H9 (cell line): Measurements from ENCODE around the gene CETN1. TPM values are rescaled to one million over a fixed set of nuclear protein-coding genes. Genes with fewer than 3 reads are reported as not detected.

Experiments used
- DNase-seq: peaks from one replicate; pipeline ENCODE4 v3.0.0-alpha.2; 2017
- H2AFZ ChIP-seq: one replicate; pipeline ENCODE4 v1.6.1; 2013; ENCODE audit warnings: mild to moderate bottlenecking, low read length, control low read depth, moderate library complexity
- H2AK5ac ChIP-seq: 2 replicates; pipeline ENCODE4 v1.6.1; 2013; ENCODE audit warnings: low read length, control low read depth, mixed read lengths; ENCODE audit not compliant: insufficient read length
- H2BK120ac ChIP-seq: one replicate; pipeline ENCODE4 v1.6.1; 2013; ENCODE audit warnings: low read depth, mild to moderate bottlenecking, low read length, control low read depth, inconsistent platforms; ENCODE audit not compliant: poor library complexity, severe bottlenecking
- H2BK12ac ChIP-seq: 2 replicates; pipeline ENCODE4 v1.6.1; 2013; ENCODE audit warnings: low read length, control low read depth, mixed read lengths, low read depth; ENCODE audit not compliant: insufficient read length
- H2BK15ac ChIP-seq: 2 replicates; pipeline ENCODE4 v1.6.1; 2013; ENCODE audit warnings: low read depth, low read length, control low read depth
- H2BK20ac ChIP-seq: one replicate; pipeline ENCODE4 v1.6.1; 2013; ENCODE audit warnings: low read depth, mild to moderate bottlenecking, low read length, control low read depth, inconsistent platforms; ENCODE audit not compliant: poor library complexity, severe bottlenecking
- H2BK5ac ChIP-seq: 2 replicates; pipeline ENCODE4 v1.6.1; 2013; ENCODE audit warnings: low read length, control low read depth, mixed read lengths; ENCODE audit not compliant: insufficient read length
- H3K14ac ChIP-seq: 2 replicates; pipeline ENCODE4 v1.6.1; 2013; ENCODE audit warnings: low read length, control low read depth; ENCODE audit not compliant: insufficient read depth
- H3K18ac ChIP-seq: 2 replicates; pipeline ENCODE4 v1.6.1; 2013; ENCODE audit warnings: low read depth, mild to moderate bottlenecking, mixed read lengths, low read length, control low read depth; ENCODE audit not compliant: insufficient read length
- H3K23ac ChIP-seq: 2 replicates; pipeline ENCODE4 v1.6.1; 2013; ENCODE audit warnings: low read length, control low read depth, mixed read lengths, low read depth; ENCODE audit not compliant: insufficient read length
- H3K23me2 ChIP-seq: 2 replicates; pipeline ENCODE4 v1.6.1; 2013; ENCODE audit warnings: low read depth, mild to moderate bottlenecking, mixed read lengths, low read length, control low read depth; ENCODE audit not compliant: insufficient read length, poor library complexity, severe bottlenecking
- H3K27ac ChIP-seq: 2 replicates; pipeline ENCODE4 v1.5.1; 2013; ENCODE audit warnings: low read length, control low read depth, mixed read lengths, low read depth; ENCODE audit not compliant: insufficient read length
- H3K27me3 ChIP-seq: 2 replicates; pipeline ENCODE4 v1.6.1; 2013; ENCODE audit warnings: low read length, control low read depth, inconsistent platforms; ENCODE audit not compliant: insufficient read depth
- H3K4ac ChIP-seq: 2 replicates; pipeline ENCODE4 v1.6.1; 2013; ENCODE audit warnings: low read depth, mild to moderate bottlenecking, control low read depth, inconsistent platforms, low read length, moderate library complexity
- H3K4me1 ChIP-seq: 2 replicates; pipeline ENCODE4 v1.6.1; 2013; ENCODE audit warnings: low read length, control low read depth, inconsistent platforms; ENCODE audit not compliant: insufficient read depth
- H3K4me2 ChIP-seq: 2 replicates; pipeline ENCODE4 v1.6.1; 2013; ENCODE audit warnings: low read length, control low read depth, mixed read lengths; ENCODE audit not compliant: insufficient read length, insufficient read depth
- H3K56ac ChIP-seq: 2 replicates; pipeline ENCODE4 v1.6.1; 2013; ENCODE audit warnings: low read depth, mild to moderate bottlenecking, mixed read lengths, low read length, control low read depth; ENCODE audit not compliant: insufficient read length
- H3K79me1 ChIP-seq: 2 replicates; pipeline ENCODE4 v1.6.1; 2013; ENCODE audit warnings: low read depth, mild to moderate bottlenecking, moderate library complexity, low read length, control low read depth, inconsistent platforms; ENCODE audit not compliant: insufficient read depth, poor library complexity, severe bottlenecking
- H3K79me2 ChIP-seq: 2 replicates; pipeline ENCODE4 v1.6.1; 2013; ENCODE audit warnings: low read length, control low read depth, inconsistent platforms; ENCODE audit not compliant: insufficient read depth
- H3K9ac ChIP-seq: 2 replicates; pipeline ENCODE4 v1.6.1; 2013; ENCODE audit warnings: low read length, control low read depth, mixed read lengths; ENCODE audit not compliant: insufficient read length; ENCODE audit errors: extremely low read depth
- H3K9me3 ChIP-seq: one replicate; pipeline ENCODE4 v1.6.1; 2013; ENCODE audit warnings: low read depth, low read length, inconsistent platforms; ENCODE audit not compliant: control insufficient read depth
- H3T11ph ChIP-seq: one replicate; pipeline ENCODE4 v1.6.1; 2013; ENCODE audit warnings: mild to moderate bottlenecking, low read length, control low read depth, inconsistent platforms
- H4K20me1 ChIP-seq: one replicate; pipeline ENCODE4 v1.6.1; 2013; ENCODE audit not compliant: control insufficient read depth, insufficient read length, insufficient read depth
- H4K5ac ChIP-seq: 2 replicates; pipeline ENCODE4 v1.6.1; 2013; ENCODE audit warnings: low read depth, mild to moderate bottlenecking, mixed read lengths, low read length, control low read depth; ENCODE audit not compliant: insufficient read length
- H4K8ac ChIP-seq: replicated peaks from 2 replicates; pipeline ENCODE4 v1.6.1; 2013; ENCODE audit warnings: low read length, control low read depth, mixed read lengths, low read depth; ENCODE audit not compliant: insufficient read length
- H4K91ac ChIP-seq: 2 replicates; pipeline ENCODE4 v1.6.1; 2013; ENCODE audit warnings: low read depth, mild to moderate bottlenecking, moderate library complexity, mixed read lengths, low read length, control low read depth; ENCODE audit not compliant: insufficient read length
- H3K27ac Mint-ChIP-seq, 3 experiments: 2 replicates in 2 of 3; 3 replicates in 1 of 3; pipeline ENCODE4 v1.8.0; 2020 to 2021; ENCODE audit warnings: mixed read lengths in 3 of 3, mild to moderate bottlenecking in 1 of 3, moderate library complexity in 1 of 3
- H3K27me3 Mint-ChIP-seq: 2 replicates; pipeline ENCODE4 v1.8.0; 2021; ENCODE audit warnings: low read depth, mild to moderate bottlenecking, moderate library complexity, mixed read lengths
- H3K36me3 Mint-ChIP-seq, 3 experiments: 2 replicates in 2 of 3; 3 replicates in 1 of 3; pipeline ENCODE4 v1.8.0; 2020 to 2021; ENCODE audit warnings: low read depth in 3 of 3, mixed read lengths in 3 of 3; ENCODE audit not compliant: insufficient read depth in 1 of 3
- H3K4me1 Mint-ChIP-seq, 2 experiments: 2 replicates each; pipeline ENCODE4 v1.8.0; 2020; ENCODE audit warnings: mixed read lengths in 2 of 2
- H3K4me3 Mint-ChIP-seq, 2 experiments: 2 replicates in 1 of 2; 3 replicates in 1 of 2; pipeline ENCODE4 v1.8.0; 2020 to 2021; ENCODE audit warnings: mild to moderate bottlenecking in 2 of 2, mixed read lengths in 2 of 2, moderate library complexity in 1 of 2
- H3K9me3 Mint-ChIP-seq, 2 experiments: 2 replicates in 1 of 2; 3 replicates in 1 of 2; pipeline ENCODE4 v1.8.0; 2020; ENCODE audit warnings: mild to moderate bottlenecking in 2 of 2, mixed read lengths in 2 of 2, moderate library complexity in 1 of 2
- WGBS: extraction: QIAGEN DNeasy Blood & Tissue Kit; methylation state at CpG from one replicate; pipeline ENCODE4 v1.1.7; 2013; ENCODE audit warnings: missing lambda C conversion rate, low lambda C conversion rate, mixed read lengths; ENCODE audit not compliant: insufficient read length; ENCODE audit errors: extremely low coverage; 5-methylcytosine and 5-hydroxymethylcytosine counted together
- total RNA-seq: library from RNA; stranded (reverse); gene quantifications from 2 replicates; pipeline ENCODE4 v1.2.1, GENCODE V29; 2021
- TF ChIP-seq, protein P1 (sequence below): fragments of 200-600 bp; sonication (generic); conservative IDR thresholded peaks from 3 replicates; pipeline ENCODE4 v1.8.0; 2021; ENCODE audit warnings: antibody characterized with exemption, mild to moderate bottlenecking

CETN1 gene
- total RNA-seq, 1 experiment from 2014 or later, result not detected

- H4K8ac ChIP-seq, result no peak overlapping the region
- no peaks in the 10 kb centered on the region for H3K23me2 ChIP-seq
- H2BK120ac ChIP-seq, result no peak overlapping the region
- no peak overlapping the region for H3K14ac ChIP-seq
- H2AK5ac ChIP-seq, result no peak overlapping the region
- no peak overlapping the region for H2BK12ac ChIP-seq
- H3K4me2 ChIP-seq, result no peak overlapping the region
- H2BK20ac ChIP-seq, result no peak overlapping the region
- H4K91ac ChIP-seq, result no peak overlapping the region
- DNase-seq, result no peak
- no peak overlapping the region for H3K56ac ChIP-seq
- no peak overlapping the region for H3K4ac ChIP-seq
- H2AFZ ChIP-seq, result no peak overlapping the region
- no peaks in the 10 kb centered on the region for H3K79me1 ChIP-seq
- no peak overlapping the region for H3K27ac Mint-ChIP-seq
- no CpG with 5 or more reads among the region's 3 CpGs for WGBS
- H3K79me2 ChIP-seq, result no peaks in the 10 kb centered on the region
- H3K9me3 Mint-ChIP-seq, result no peaks in the 10 kb centered on the region; a peak in 2 of 5 replicates
- H3K9me3 ChIP-seq, result no peaks in the 10 kb centered on the region
- H2BK5ac ChIP-seq, result no peak overlapping the region
- H4K20me1 ChIP-seq, result no peaks in the 10 kb centered on the region
- peaks cover 38 to 43% of the 10 kb centered on the region in 2 experiments for H3K4me1 Mint-ChIP-seq
- H4K5ac ChIP-seq, result no peak overlapping the region
- H3K4me1 ChIP-seq, result peaks cover 6% of the 10 kb centered on the region
- no peak overlapping the region for H3K18ac ChIP-seq
- no peaks in the 10 kb centered on the region for H3K27me3 ChIP-seq
- no peak overlapping the region for H3K4me3 Mint-ChIP-seq
- no peak overlapping the region for H3K27ac ChIP-seq
- H3T11ph ChIP-seq, result no peak overlapping the region
- H3K27me3 Mint-ChIP-seq, result peaks cover 5% of the 10 kb centered on the region
- no peak overlapping the region for H3K9ac ChIP-seq
- H3K23ac ChIP-seq, result no peak overlapping the region
- H2BK15ac ChIP-seq, result no peak overlapping the region
- TF ChIP-seq, protein P1, sequence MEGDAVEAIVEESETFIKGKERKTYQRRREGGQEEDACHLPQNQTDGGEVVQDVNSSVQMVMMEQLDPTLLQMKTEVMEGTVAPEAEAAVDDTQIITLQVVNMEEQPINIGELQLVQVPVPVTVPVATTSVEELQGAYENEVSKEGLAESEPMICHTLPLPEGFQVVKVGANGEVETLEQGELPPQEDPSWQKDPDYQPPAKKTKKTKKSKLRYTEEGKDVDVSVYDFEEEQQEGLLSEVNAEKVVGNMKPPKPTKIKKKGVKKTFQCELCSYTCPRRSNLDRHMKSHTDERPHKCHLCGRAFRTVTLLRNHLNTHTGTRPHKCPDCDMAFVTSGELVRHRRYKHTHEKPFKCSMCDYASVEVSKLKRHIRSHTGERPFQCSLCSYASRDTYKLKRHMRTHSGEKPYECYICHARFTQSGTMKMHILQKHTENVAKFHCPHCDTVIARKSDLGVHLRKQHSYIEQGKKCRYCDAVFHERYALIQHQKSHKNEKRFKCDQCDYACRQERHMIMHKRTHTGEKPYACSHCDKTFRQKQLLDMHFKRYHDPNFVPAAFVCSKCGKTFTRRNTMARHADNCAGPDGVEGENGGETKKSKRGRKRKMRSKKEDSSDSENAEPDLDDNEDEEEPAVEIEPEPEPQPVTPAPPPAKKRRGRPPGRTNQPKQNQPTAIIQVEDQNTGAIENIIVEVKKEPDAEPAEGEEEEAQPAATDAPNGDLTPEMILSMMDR, result no peak
- no peaks in the 10 kb centered on the region for H3K36me3 Mint-ChIP-seq
These were observed 9.9 kb upstream of the CETN1 start for GRCh38 chr18:570256-570655.
